ENCODE data around the gene RIOX2. TPM values are rescaled to one million over a fixed set of nuclear protein-coding genes. Genes with fewer than 3 reads are reported as not detected.

The RIOX2 gene
- total RNA-seq, 1 donor from 2014 or later = 13.4 TPM

DNA sequence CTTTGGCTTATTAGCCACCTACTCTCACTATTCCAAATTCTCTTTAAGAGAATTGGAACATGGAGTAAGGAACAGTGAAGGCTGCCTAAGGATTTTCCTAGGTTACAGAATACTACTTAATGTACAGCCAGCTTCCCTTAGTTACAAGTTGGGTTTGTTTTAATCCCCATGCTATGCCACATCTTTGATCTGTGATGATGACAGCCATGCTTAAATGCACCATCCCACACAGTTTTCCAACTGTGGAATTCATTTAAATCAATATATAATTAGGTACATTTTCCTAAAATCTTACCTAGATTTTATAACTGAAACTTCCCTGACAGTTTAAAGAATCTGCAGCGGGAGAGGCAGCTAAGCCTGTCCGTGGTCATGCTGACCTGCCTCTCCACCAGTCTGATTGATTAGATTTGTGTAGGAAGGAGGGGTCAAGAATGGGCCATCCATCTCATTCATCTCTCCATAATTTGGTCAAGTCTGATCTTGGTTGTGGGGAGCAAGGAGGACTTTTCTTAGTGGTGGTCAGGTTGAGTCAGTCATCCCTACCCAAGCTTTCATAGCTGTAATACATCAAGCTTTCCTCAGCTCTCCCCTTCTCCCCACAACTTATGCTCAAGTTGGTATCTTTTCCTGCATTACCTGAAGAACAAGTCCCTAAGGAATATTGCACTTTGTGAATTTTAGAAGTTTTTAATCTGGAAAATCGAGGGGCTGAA lies 37.1 kb downstream of the RIOX2 start:
- TF ChIP-seq, protein P1, sequence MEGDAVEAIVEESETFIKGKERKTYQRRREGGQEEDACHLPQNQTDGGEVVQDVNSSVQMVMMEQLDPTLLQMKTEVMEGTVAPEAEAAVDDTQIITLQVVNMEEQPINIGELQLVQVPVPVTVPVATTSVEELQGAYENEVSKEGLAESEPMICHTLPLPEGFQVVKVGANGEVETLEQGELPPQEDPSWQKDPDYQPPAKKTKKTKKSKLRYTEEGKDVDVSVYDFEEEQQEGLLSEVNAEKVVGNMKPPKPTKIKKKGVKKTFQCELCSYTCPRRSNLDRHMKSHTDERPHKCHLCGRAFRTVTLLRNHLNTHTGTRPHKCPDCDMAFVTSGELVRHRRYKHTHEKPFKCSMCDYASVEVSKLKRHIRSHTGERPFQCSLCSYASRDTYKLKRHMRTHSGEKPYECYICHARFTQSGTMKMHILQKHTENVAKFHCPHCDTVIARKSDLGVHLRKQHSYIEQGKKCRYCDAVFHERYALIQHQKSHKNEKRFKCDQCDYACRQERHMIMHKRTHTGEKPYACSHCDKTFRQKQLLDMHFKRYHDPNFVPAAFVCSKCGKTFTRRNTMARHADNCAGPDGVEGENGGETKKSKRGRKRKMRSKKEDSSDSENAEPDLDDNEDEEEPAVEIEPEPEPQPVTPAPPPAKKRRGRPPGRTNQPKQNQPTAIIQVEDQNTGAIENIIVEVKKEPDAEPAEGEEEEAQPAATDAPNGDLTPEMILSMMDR (IDR thresholded peaks at IDR 0.05; ENCODE audit: unreplicated experiment) = no peak
- Mint-ChIP-seq H3K27me3 (ENCODE audit: unreplicated experiment) (no peaks in the 10 kb centered on the region), H3K4me1 (ENCODE audit: unreplicated experiment) (no peaks in the 10 kb centered on the region), H3K36me3 (ENCODE audit: low read depth, unreplicated experiment) (peaks cover 21% of the 10 kb centered on the region), H3K9me3 (ENCODE audit: unreplicated experiment) (no peaks in the 10 kb centered on the region), H3K4me3 (ENCODE audit: unreplicated experiment) (no peak overlapping the region), H3K27ac (ENCODE audit: unreplicated experiment) (no peak overlapping the region)
- DNase-seq (ENCODE audit: low spot score) = no peak

- DNase-seq (ENCODE audit: low spot score) = no peak
- TF ChIP-seq, protein P1 (IDR thresholded peaks at IDR 0.05; ENCODE audit: unreplicated experiment) = no peak
- H3K4me3 Mint-ChIP-seq (ENCODE audit: unreplicated experiment) = no peak overlapping the region
- no peaks in the 10 kb centered on the region for H3K4me1 Mint-ChIP-seq (ENCODE audit: unreplicated experiment)
- peaks cover 25% of the 10 kb centered on the region for H3K36me3 Mint-ChIP-seq (ENCODE audit: low read depth, unreplicated experiment)
- H3K27me3 Mint-ChIP-seq (ENCODE audit: unreplicated experiment) = no peaks in the 10 kb centered on the region
- H3K9me3 Mint-ChIP-seq (ENCODE audit: unreplicated experiment) = no peaks in the 10 kb centered on the region
- no peak overlapping the region for H3K27ac Mint-ChIP-seq (ENCODE audit: unreplicated experiment)
Observed at GRCh38 chr3:97932387-97932801, 39.8 kb downstream of the RIOX2 start.

- Mint-ChIP-seq H3K36me3 (ENCODE audit: low read depth, unreplicated experiment) (peaks cover 27% of the 10 kb centered on the region), H3K27ac (ENCODE audit: unreplicated experiment) (no peak overlapping the region), H3K27me3 (ENCODE audit: unreplicated experiment) (no peaks in the 10 kb centered on the region), H3K9me3 (ENCODE audit: unreplicated experiment) (no peaks in the 10 kb centered on the region), H3K4me3 (ENCODE audit: unreplicated experiment) (no peak overlapping the region), H3K4me1 (ENCODE audit: unreplicated experiment) (no peaks in the 10 kb centered on the region)
- no peak for DNase-seq (ENCODE audit: low spot score)
- TF ChIP-seq, protein P1 (IDR thresholded peaks at IDR 0.05; ENCODE audit: unreplicated experiment) = no peak
Observed at GRCh38 chr3:97931218-97931617, 41.0 kb downstream of the RIOX2 start.

GRCh38 chr3:97930018-97930417 lies 42.2 kb downstream of the RIOX2 start:
- H3K27ac Mint-ChIP-seq (ENCODE audit: unreplicated experiment) = no peak overlapping the region
- no peak for DNase-seq (ENCODE audit: low spot score)
- H3K27me3 Mint-ChIP-seq (ENCODE audit: unreplicated experiment) = no peaks in the 10 kb centered on the region
- H3K36me3 Mint-ChIP-seq (ENCODE audit: low read depth, unreplicated experiment) = peaks cover 23% of the 10 kb centered on the region
- no peaks in the 10 kb centered on the region for H3K4me1 Mint-ChIP-seq (ENCODE audit: unreplicated experiment)
- no peak overlapping the region for H3K4me3 Mint-ChIP-seq (ENCODE audit: unreplicated experiment)
- TF ChIP-seq, protein P1 (IDR thresholded peaks at IDR 0.05; ENCODE audit: unreplicated experiment) = no peak
- H3K9me3 Mint-ChIP-seq (ENCODE audit: unreplicated experiment) = no peaks in the 10 kb centered on the region

DNA sequence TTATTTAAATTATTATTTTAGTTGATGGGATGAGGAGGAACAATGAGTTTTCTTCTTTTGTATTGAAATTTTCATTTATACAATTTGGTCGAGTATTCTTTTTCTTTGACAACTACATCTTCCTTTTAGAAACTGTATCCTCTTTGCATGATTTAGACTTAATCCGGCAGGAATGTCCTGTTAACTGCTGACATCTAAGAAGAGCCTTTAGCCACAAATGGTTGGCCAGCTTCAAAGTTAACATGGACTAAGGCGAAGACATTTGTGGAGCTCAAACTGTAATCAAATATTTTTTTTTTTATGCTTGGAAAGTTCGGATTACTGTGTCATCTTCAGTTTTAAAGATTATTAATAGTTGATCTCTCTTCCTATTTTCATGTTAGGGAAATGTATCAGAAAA lies 43.2 kb downstream of the RIOX2 start:
- Mint-ChIP-seq H3K4me1 (ENCODE audit: unreplicated experiment) (no peaks in the 10 kb centered on the region), H3K4me3 (ENCODE audit: unreplicated experiment) (no peak overlapping the region), H3K9me3 (ENCODE audit: unreplicated experiment) (no peaks in the 10 kb centered on the region), H3K27ac (ENCODE audit: unreplicated experiment) (no peak overlapping the region), H3K27me3 (ENCODE audit: unreplicated experiment) (no peaks in the 10 kb centered on the region), H3K36me3 (ENCODE audit: low read depth, unreplicated experiment) (peaks cover 23% of the 10 kb centered on the region)
- DNase-seq (ENCODE audit: low spot score) = no peak
- TF ChIP-seq, protein P1 (IDR thresholded peaks at IDR 0.05; ENCODE audit: unreplicated experiment) = no peak
